Measurements from ENCODE around the gene SFMBT2.

Gene SFMBT2

DNA sequence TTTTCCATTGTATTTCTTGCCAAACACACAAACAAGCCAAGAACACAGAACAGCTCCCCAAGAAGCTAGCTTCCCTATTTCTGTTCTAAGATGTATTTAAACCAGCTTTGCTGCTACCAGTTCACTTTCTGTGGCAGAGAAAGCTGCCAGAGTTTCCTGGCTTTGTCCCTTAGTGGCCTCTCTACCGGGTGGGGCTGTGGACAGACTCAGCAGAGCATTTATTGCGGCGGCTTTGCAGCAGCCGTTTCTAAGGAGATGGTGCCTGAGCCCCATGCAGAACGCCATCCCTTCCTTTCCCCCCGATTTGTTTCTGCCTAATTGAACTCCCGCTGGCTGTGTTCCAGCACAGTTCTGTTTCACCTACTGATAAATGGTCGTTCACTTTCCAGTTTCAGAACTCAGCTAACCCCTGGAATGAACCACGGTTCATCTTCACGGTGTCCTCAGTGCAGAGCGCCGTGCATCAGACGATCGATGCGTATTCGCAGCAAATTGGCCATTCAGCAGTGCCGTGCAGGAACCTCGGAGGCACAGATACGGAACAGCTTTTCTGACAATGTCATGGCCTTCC lies 33.8 kb upstream of the SFMBT2 start:
- TF ChIP-seq YY1 (IDR thresholded peaks at IDR 0.05; ENCODE audit: insufficient read depth, insufficient read length) (no peak), ZNF274 (IDR thresholded peaks at IDR 0.05; ENCODE audit: low read depth, low read length) (no peak), SUZ12 (IDR thresholded peaks at IDR 0.05; ENCODE audit: extremely low read depth, insufficient read depth, insufficient read length) (no peak)
- H3K9ac ChIP-seq (ENCODE audit: insufficient read length, low read depth) = no peak overlapping the region
- DNase-seq (ENCODE audit: low read depth, low spot score) = no peak
- peaks cover 19% of the 10 kb centered on the region for H3K9me3 ChIP-seq (ENCODE audit: insufficient read depth, low read length)
- no peaks in the 10 kb centered on the region for H3K4me1 ChIP-seq (ENCODE audit: insufficient read depth, insufficient read length)
- no peak overlapping the region for H3K4me3 ChIP-seq (ENCODE audit: insufficient read length, low read depth)
- H3K36me3 ChIP-seq (ENCODE audit: insufficient read depth, insufficient read length, low read length) = no peaks in the 10 kb centered on the region
- H3K27me3 ChIP-seq (ENCODE audit: insufficient read depth, insufficient read length) = no peaks in the 10 kb centered on the region

DNA sequence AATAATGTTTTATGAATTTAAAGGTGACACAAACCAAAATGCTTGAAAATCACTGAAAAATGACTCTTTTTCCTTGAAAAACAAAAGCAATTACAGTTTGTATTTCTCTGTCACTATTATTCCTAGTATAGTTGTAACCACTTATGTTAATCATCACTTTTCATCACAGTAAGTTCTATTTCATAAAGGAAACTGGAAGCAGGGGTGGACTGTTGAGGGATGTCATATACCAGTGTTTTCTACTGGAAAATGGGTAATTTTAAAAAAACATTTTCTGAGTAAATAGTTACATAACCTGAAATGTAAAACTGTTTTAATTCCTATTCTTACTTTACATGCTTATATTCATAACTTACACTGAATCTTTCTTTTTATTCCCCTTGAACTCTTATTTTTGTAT lies 32.2 kb upstream of the SFMBT2 start:
- H3K9ac ChIP-seq (ENCODE audit: insufficient read length, low read depth) = no peak overlapping the region
- H3K4me3 ChIP-seq (ENCODE audit: insufficient read length, low read depth) = no peak overlapping the region
- no peaks in the 10 kb centered on the region for H3K36me3 ChIP-seq (ENCODE audit: insufficient read depth, insufficient read length, low read length)
- DNase-seq (ENCODE audit: low read depth, low spot score) = no peak
- H3K9me3 ChIP-seq (ENCODE audit: insufficient read depth, low read length) = 0 out of 2 replicates have a peak, but pooled peaks cover 3% of the 10 kb centered on the region
- TF ChIP-seq SUZ12 (IDR thresholded peaks at IDR 0.05; ENCODE audit: extremely low read depth, insufficient read depth, insufficient read length) (no peak), YY1 (IDR thresholded peaks at IDR 0.05; ENCODE audit: insufficient read depth, insufficient read length) (no peak), ZNF274 (IDR thresholded peaks at IDR 0.05; ENCODE audit: low read depth, low read length) (no peak)
- no peaks in the 10 kb centered on the region for H3K4me1 ChIP-seq (ENCODE audit: insufficient read depth, insufficient read length)
- H3K27me3 ChIP-seq (ENCODE audit: insufficient read depth, insufficient read length) = no peaks in the 10 kb centered on the region

DNA sequence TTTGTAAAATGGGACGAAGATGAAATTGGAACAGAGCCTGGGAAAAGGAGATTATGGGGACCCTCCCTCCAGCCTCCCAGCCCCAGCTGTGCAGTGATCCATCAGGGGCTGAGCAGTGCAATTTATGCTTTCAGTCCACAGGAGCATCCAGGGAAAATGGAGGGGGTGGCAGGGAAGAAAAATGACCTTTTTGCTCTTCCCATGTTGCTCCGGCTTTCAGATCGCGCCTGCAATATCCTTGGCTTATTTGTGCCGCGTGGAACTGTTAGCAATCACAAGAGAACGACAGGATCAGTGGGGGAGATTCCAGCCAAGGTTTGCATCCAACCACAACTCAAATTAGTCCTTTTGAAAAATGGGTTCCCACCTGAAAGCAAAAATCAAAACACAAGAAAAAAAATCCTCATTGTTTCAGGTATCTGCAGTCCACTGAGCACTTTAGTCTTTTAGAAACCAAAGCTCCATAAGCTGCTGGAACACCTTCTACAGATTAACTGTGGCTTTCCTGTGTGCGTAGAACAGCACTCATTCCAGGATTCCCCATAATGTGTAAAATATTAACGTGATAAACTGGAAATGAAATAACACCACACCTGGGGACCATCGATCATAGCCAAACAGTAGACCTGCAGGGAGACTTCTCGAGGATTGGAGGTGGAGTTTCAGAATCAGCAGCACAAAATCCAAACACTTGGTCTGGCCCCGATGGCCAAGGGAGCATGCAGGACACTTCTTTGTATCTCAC lies 30.7 kb upstream of the SFMBT2 start:
- TF ChIP-seq YY1 (IDR thresholded peaks at IDR 0.05; ENCODE audit: insufficient read depth, insufficient read length) (no peak), SUZ12 (IDR thresholded peaks at IDR 0.05; ENCODE audit: extremely low read depth, insufficient read depth, insufficient read length) (no peak), ZNF274 (IDR thresholded peaks at IDR 0.05; ENCODE audit: low read depth, low read length) (no peak)
- Histone ChIP-seq H3K9me3 (ENCODE audit: insufficient read depth, low read length) (no peaks in the 10 kb centered on the region), H3K4me3 (ENCODE audit: insufficient read length, low read depth) (no peak overlapping the region), H3K9ac (ENCODE audit: insufficient read length, low read depth) (no peak overlapping the region), H3K27me3 (ENCODE audit: insufficient read depth, insufficient read length) (no peaks in the 10 kb centered on the region), H3K36me3 (ENCODE audit: insufficient read depth, insufficient read length, low read length) (no peaks in the 10 kb centered on the region), H3K4me1 (ENCODE audit: insufficient read depth, insufficient read length) (no peaks in the 10 kb centered on the region)
- no peak for DNase-seq (ENCODE audit: low read depth, low spot score)

DNA sequence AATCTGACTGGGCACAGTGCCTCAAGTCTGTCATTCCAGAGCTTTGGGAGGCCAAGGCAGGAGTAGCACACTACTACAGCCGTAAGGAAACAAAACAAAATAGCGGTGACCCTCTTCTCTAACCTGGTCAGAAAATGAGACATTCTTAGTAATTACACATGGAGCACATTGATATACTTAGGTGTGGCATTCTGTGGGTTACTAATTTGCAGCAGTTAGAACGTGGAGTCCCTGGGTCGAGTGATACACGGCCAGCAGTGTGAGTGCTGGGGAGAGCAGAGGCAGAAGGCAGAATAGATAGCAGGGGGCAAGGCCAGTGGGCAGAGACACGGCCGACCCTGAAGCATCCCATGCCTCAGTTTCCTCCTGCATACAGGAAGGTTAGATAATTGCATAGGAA lies 28.9 kb upstream of the SFMBT2 start:
- no peak overlapping the region for H3K9ac ChIP-seq (ENCODE audit: insufficient read length, low read depth)
- TF ChIP-seq YY1 (IDR thresholded peaks at IDR 0.05; ENCODE audit: insufficient read depth, insufficient read length) (no peak), ZNF274 (IDR thresholded peaks at IDR 0.05; ENCODE audit: low read depth, low read length) (no peak), SUZ12 (IDR thresholded peaks at IDR 0.05; ENCODE audit: extremely low read depth, insufficient read depth, insufficient read length) (no peak)
- DNase-seq (ENCODE audit: low read depth, low spot score) = no peak
- no peaks in the 10 kb centered on the region for H3K4me1 ChIP-seq (ENCODE audit: insufficient read depth, insufficient read length)
- no peak overlapping the region for H3K4me3 ChIP-seq (ENCODE audit: insufficient read length, low read depth)
- no peaks in the 10 kb centered on the region for H3K36me3 ChIP-seq (ENCODE audit: insufficient read depth, insufficient read length, low read length)
- H3K9me3 ChIP-seq (ENCODE audit: insufficient read depth, low read length) = no peaks in the 10 kb centered on the region
- no peaks in the 10 kb centered on the region for H3K27me3 ChIP-seq (ENCODE audit: insufficient read depth, insufficient read length)

DNA sequence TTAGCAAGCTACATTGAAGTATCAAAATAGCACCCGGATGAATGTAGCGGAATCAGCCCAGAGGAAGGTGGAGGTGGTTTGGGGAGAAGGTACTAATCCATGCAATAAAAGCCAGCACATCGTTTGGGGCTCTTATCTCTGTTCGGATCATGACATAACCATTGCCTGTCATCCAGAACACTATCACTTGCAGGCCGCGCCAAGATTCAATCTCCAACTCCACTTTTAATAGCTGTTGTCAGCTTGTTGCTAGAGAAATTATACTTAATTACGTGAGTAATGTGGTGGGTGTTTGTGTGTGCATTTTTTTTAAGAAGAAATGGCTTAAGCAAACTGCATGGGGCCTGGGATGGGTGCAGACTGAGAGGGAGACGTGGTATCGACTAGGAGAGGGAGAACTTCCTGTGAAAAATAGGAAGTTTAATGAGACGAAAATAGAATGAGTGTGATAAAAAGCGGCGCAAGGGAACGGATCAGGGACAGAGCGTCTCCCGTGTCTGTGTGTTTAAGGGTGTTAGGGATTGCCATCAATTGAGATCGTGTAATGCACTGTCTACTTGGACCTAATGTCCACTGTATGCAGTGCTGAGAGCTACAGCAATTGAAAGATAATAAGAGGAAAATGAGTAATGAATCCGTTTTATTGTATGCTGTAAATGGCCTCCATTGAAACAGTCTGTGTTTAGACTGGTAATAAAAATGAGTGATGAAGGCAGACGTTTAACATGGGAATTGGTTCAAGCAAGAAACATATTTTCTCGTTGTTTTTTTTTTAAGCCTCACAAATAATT lies 27.6 kb upstream of the SFMBT2 start:
- H3K9me3 ChIP-seq (ENCODE audit: insufficient read depth, low read length) = no peaks in the 10 kb centered on the region
- no peak for TF ChIP-seq YY1 (IDR thresholded peaks at IDR 0.05; ENCODE audit: insufficient read depth, insufficient read length)
- TF ChIP-seq SUZ12 (IDR thresholded peaks at IDR 0.05; ENCODE audit: extremely low read depth, insufficient read depth, insufficient read length) = no peak
- TF ChIP-seq ZNF274 (IDR thresholded peaks at IDR 0.05; ENCODE audit: low read depth, low read length) = no peak
- no peak overlapping the region for H3K4me3 ChIP-seq (ENCODE audit: insufficient read length, low read depth)
- DNase-seq (ENCODE audit: low read depth, low spot score) = no peak
- H3K36me3 ChIP-seq (ENCODE audit: insufficient read depth, insufficient read length, low read length) = no peaks in the 10 kb centered on the region
- no peaks in the 10 kb centered on the region for H3K27me3 ChIP-seq (ENCODE audit: insufficient read depth, insufficient read length)
- H3K4me1 ChIP-seq (ENCODE audit: insufficient read depth, insufficient read length) = no peaks in the 10 kb centered on the region
- no peak overlapping the region for H3K9ac ChIP-seq (ENCODE audit: insufficient read length, low read depth)

GRCh38 chr10:7436490-7437100 lies 25.8 kb upstream of the SFMBT2 start:
- Histone ChIP-seq H3K9me3 (ENCODE audit: insufficient read depth, low read length) (no peaks in the 10 kb centered on the region), H3K4me1 (ENCODE audit: insufficient read depth, insufficient read length) (no peaks in the 10 kb centered on the region), H3K36me3 (ENCODE audit: insufficient read depth, insufficient read length, low read length) (no peaks in the 10 kb centered on the region), H3K4me3 (ENCODE audit: insufficient read length, low read depth) (no peak overlapping the region), H3K9ac (ENCODE audit: insufficient read length, low read depth) (no peak overlapping the region), H3K27me3 (ENCODE audit: insufficient read depth, insufficient read length) (no peaks in the 10 kb centered on the region)
- no peak for TF ChIP-seq ZNF274 (IDR thresholded peaks at IDR 0.05; ENCODE audit: low read depth, low read length)
- TF ChIP-seq YY1 (IDR thresholded peaks at IDR 0.05; ENCODE audit: insufficient read depth, insufficient read length) = no peak
- TF ChIP-seq SUZ12 (IDR thresholded peaks at IDR 0.05; ENCODE audit: extremely low read depth, insufficient read depth, insufficient read length) = no peak
- DNase-seq (ENCODE audit: low read depth, low spot score) = no peak

Data from NT2/D1 (cell line).